Neuron (in vitro differentiated cells): Measurements from ENCODE around the gene SMIM20.

ENCODE experiments used
- H2AFZ ChIP-seq: one replicate; pipeline ENCODE4 v1.6.1; 2013; ENCODE audit warnings: low read depth, mild to moderate bottlenecking, inconsistent platforms, low read length, moderate library complexity
- H3K27me3 ChIP-seq: one replicate; pipeline ENCODE4 v1.6.1; 2013; ENCODE audit warnings: low read length; ENCODE audit not compliant: insufficient read depth
- H3K36me3 ChIP-seq: one replicate; pipeline ENCODE4 v1.6.1; 2013; ENCODE audit warnings: low read length; ENCODE audit not compliant: insufficient read depth
- H3K4me1 ChIP-seq: one replicate; pipeline ENCODE4 v1.6.1; 2013; ENCODE audit warnings: low read length; ENCODE audit not compliant: insufficient read depth
- H3K4me3 ChIP-seq: 2 replicates; pipeline ENCODE4 v1.5.1; 2013; ENCODE audit warnings: mild to moderate bottlenecking, low read length, moderate library complexity
- H3K9me3 ChIP-seq: one replicate; pipeline ENCODE4 v1.6.1; 2013; ENCODE audit warnings: low read length

SMIM20 gene

DNA sequence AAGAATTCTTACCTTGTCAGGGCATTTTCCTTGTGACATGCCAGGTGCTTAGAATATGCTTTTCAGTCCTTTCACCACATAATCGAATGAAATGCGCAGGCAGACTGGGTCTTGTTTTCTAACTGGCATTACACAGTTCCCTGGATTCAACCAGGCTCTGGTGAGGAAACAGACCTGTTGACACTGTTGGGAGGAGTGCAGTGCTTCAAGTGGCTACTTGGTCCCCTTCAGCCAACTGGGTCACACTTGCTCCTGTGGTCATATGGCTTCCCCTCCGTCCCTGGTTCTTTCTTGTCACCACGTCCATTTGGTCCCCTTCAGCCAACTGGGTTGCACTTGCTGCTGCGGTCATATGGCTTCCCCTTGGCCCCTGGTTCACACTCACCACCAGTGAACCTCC is 9.7 kb downstream of the SMIM20 start:
- Histone ChIP-seq H3K4me1 (no peaks in the 10 kb centered on the region), H3K27me3 (no peaks in the 10 kb centered on the region), H3K36me3 (no peaks in the 10 kb centered on the region)

DNA sequence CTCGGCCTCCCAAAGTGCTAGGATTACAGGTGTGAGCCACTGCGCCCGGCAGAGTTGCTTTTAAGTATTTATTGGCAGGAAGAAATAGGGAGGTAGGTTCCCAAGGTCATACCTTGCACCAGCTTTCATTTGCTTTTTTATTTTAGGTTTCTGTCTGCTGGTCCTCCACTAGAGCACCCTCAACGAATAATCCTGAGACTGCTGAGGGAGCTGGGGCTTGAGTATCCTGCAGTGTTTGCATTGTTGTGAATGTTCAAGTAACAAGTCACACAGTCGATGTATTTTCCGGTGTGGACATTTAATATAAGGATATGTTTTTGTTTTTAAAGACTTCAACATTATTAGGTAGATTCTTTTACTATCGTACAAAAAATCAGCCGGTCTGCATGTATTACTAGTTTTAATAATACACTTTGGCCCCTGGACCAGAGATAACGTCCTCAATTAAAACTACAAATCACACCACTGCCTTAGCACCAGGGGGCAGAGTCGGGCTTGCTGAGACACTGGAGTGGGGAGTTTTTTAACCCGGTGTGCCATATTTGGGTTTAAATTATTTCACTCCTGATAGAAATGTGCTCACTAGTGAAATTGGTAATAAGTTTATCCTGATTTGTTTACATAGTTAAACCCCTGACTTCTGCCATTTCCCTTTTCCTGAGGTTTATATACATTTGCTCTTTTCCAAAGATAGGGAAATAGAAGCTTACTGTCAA is 11.6 kb downstream of the SMIM20 start:
- Histone ChIP-seq H3K4me1 (no peaks in the 10 kb centered on the region), H2AFZ (no peak overlapping the region), H3K4me3 (no peak overlapping the region), H3K27me3 (no peaks in the 10 kb centered on the region), H3K9me3 (no peaks in the 10 kb centered on the region), H3K36me3 (peaks cover 6% of the 10 kb centered on the region)

More for the DNA sequence above, 9.7 kb downstream of the SMIM20 start:
- Histone ChIP-seq H3K4me3 (no peak overlapping the region), H3K9me3 (no peaks in the 10 kb centered on the region), H2AFZ (no peak overlapping the region)

DNA sequence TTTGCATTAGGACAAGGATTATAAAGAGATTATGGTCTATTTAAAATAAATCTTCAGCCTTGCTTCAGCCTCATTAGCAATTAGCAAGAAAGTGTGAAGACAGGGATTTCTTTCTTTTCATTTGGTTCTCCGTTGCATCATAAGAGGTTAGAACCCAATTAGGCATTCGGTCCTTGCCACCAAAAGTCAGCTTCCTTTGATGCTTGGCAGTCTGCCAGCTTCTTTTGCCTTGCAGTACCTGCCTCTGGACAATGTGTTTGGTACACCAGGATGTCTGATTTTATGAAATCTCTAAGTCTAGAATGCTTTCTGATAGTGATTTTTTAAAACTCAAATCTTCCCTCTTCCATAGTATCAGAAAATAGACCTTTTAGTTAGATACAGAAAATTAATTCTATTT is 12.4 kb downstream of the SMIM20 start:
- H3K4me3 ChIP-seq: no peak overlapping the region
- H3K27me3 ChIP-seq: no peaks in the 10 kb centered on the region
- peaks cover 6% of the 10 kb centered on the region for H3K36me3 ChIP-seq
- H3K9me3 ChIP-seq: no peaks in the 10 kb centered on the region
- H2AFZ ChIP-seq: no peak overlapping the region
- H3K4me1 ChIP-seq: no peaks in the 10 kb centered on the region

DNA sequence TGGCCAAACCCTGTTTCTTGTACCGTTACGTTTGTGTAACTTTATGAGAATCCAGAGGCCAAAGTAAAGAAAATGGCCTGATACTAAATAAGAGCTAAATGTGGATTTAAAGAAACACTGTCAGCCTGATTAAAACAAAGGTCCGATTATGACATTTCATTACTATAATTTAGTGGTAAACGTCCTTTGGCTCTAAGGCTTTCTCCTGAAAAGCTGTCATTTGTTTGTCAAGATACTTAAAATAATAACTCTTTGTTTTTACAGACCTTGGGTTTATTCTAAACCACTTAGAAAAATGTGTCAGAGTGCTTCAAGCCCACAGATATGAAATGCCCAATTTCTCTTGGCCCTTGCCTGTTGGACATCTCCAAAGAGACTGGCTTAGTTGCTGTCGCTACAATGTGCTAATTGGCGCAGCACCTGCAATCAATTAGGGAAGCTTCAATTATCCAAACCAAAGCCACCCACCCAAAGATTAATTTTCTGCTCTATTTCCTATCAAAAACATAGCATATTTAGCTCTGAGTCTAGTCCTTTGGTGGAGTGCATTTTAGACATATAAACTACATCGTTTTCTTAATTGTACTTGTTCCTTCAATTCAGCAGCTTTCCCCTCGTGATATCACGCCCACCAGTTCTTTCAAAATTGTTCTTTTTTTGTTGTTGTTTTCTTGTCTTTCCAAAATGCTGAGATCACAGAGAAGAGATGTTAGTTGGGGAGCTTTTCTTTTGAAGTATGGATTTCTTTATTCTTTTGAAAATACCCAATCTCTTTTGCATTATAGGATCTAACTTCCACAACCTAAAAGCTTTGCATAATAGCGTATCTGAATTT is 13.6 kb downstream of the SMIM20 start:
- Histone ChIP-seq H3K4me1 (no peaks in the 10 kb centered on the region), H3K27me3 (no peaks in the 10 kb centered on the region), H3K4me3 (no peak overlapping the region)

DNA sequence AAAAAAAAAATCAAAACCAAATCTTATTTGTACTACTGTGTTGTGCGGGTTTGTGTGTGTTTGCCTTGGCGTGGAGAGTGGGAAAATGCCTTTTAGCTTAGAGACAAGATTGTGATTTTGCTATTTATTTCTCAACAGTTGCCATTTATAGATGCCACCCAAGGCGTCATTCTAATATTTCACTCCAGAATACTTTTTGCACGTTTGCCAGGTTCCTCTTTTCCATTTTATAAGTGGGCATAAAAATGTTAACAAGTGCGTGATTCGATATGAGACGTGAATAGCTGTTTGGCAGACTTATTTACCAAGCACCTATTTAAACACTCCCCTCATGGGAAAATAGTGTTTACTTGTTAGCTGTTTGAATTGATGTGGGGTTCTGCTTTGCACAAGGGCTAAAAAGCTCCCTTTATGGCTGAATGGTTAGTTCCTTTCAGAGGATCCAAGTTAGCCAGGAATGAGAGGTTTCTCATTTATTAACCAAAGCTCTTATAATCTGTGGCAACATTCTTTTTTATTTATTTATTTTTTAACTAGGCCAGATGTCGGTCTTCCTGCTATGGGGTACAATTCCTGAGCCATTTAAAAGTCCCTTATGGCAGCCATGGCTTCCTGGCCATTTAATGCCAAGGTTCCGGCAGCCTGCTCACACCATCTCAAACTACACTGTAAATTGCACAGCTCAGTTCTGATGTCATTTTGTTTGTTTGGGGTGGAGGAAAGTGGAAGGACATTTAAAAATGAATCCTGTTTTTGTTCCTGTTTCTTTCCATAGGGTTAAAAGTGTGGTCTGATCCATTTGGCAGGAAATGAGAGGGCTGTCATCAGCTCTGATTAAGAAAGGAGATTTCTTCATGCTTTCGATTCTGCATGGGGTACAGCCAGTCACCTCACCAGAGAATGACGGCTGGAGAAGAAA is 14.6 kb downstream of the SMIM20 start:
- Histone ChIP-seq H3K4me3 (no peak overlapping the region), H3K36me3 (peaks cover 6% of the 10 kb centered on the region), H3K4me1 (no peaks in the 10 kb centered on the region), H2AFZ (no peak overlapping the region), H3K27me3 (no peaks in the 10 kb centered on the region), H3K9me3 (no peaks in the 10 kb centered on the region)

More for the DNA sequence above, 13.6 kb downstream of the SMIM20 start:
- H3K9me3 ChIP-seq: no peaks in the 10 kb centered on the region
- peaks cover 6% of the 10 kb centered on the region for H3K36me3 ChIP-seq
- H2AFZ ChIP-seq: no peak overlapping the region

DNA sequence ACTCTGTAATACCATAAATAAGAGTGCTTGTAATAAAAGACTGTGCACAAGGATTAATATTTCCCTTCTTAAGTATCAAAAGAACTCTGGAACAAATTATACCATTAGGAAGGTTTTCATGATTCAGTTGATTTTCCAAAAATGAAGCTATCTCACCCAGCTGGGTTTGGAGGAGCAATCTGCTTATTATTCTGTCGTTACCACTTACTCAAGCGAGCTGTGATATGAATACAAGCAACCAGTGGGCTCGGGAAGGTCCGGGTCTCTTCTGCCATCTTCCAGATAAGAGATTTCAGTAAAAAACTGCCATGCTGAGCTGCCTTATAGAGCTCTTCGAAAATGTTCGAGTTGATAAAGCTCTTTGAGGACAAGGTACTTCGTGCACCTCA is 15.3 kb downstream of the SMIM20 start:
- Histone ChIP-seq H3K4me3 (no peak overlapping the region), H3K4me1 (no peaks in the 10 kb centered on the region)

DNA sequence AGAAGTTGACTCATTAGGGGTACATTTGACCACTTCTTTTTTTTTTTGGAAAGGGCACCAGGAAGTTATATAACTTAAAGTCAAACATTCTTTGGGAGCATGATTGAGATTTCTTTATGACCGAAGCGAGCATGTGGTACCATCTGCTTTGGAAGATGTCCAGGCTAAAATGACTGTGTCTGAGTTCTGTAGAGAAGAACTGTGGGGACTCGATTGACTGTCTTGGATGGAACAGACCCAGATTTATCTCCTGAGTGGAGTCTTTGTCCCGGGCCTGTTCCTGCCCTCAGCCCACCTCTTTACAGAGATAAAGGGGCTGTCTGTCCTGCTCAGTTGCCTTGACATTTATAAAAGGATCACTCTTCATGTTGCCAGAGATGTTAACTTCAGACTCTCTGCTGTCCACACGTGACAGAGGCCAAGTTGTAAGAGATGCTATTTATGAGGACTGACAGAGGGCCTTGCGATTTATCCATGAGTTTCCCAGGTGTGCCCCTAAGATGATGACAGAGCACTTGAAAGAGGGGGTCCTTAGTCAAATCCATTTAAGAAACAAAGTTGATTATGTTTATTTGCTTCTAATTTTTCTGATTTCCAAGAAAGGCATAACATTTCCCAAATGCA is 16.8 kb downstream of the SMIM20 start:
- no peaks in the 10 kb centered on the region for H3K4me1 ChIP-seq
- H2AFZ ChIP-seq: no peak overlapping the region
- no peaks in the 10 kb centered on the region for H3K9me3 ChIP-seq
- H3K27me3 ChIP-seq: no peaks in the 10 kb centered on the region
- H3K4me3 ChIP-seq: no peak overlapping the region
- H3K36me3 ChIP-seq: peaks cover 6% of the 10 kb centered on the region

More for the DNA sequence above, 15.3 kb downstream of the SMIM20 start:
- peaks cover 6% of the 10 kb centered on the region for H3K36me3 ChIP-seq
- no peaks in the 10 kb centered on the region for H3K9me3 ChIP-seq
- no peaks in the 10 kb centered on the region for H3K27me3 ChIP-seq
- no peak overlapping the region for H2AFZ ChIP-seq

DNA sequence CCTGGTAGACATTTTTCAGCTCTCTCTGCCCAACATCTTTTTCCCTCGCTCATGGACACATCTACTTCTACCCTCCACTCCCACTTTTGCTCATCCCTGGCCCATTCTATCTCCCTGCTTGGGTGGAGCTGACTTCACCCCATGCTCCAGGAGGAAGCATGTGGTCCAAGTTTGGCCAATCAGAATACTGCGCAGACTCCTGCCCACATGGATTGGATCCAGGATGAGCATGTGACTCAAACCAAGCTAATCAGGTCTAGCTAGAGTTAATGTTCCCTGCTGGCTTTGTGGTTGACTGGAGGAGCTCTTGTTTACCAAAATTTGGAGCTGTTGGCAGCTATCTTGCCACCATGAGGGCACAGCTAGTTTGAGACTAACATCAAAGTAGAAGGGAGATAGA is 22.7 kb downstream of the SMIM20 start:
- H3K9me3 ChIP-seq: no peaks in the 10 kb centered on the region
- H3K4me1 ChIP-seq: no peaks in the 10 kb centered on the region
- H3K27me3 ChIP-seq: no peaks in the 10 kb centered on the region
- no peak overlapping the region for H3K4me3 ChIP-seq
- no peaks in the 10 kb centered on the region for H3K36me3 ChIP-seq
- no peak overlapping the region for H2AFZ ChIP-seq

DNA sequence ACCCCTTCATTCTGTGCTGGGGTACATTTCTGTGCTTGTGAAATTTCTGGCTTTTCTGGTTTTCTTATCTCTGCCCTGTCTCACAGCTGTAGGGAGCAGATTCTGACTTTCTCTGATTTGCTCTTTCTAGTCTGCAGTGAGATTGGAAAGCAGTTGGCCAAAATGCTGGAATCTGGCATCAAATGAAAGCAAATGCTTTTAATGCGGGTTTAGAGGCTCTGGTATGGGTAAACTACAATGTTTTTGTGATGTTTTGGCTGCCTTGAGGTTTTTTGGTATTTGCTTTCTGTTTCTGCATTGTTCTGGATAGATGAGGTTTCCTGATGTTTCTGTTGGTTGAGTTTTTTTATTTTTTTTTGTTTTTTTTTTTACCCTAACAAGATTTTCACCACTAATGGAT is 23.8 kb downstream of the SMIM20 start:
- Histone ChIP-seq H3K9me3 (no peaks in the 10 kb centered on the region), H2AFZ (no peak overlapping the region), H3K4me1 (no peaks in the 10 kb centered on the region), H3K36me3 (no peaks in the 10 kb centered on the region), H3K4me3 (no peak overlapping the region), H3K27me3 (no peaks in the 10 kb centered on the region)

DNA sequence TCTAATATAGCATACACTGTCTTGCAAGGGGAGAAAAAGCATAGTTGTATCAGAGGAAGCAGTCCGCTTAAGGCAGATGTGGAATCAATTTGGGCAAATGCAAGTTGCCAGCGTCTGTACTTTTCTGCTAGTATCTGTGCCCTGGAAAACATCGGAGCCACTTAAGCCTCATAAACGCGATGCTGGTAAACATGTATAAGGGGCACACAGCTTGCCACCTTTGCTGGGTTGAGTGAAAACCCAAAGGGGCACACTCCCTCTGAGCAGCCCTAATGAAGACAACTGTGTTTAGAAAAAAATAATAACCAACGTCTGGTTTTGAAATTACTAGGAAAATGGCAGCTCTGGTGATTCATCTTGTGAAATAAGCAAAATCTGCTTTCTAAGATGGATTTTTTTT is 24.3 kb downstream of the SMIM20 start:
- H3K9me3 ChIP-seq: no peaks in the 10 kb centered on the region
- H3K27me3 ChIP-seq: no peaks in the 10 kb centered on the region
- no peaks in the 10 kb centered on the region for H3K4me1 ChIP-seq
- no peaks in the 10 kb centered on the region for H3K36me3 ChIP-seq
- no peak overlapping the region for H2AFZ ChIP-seq
- H3K4me3 ChIP-seq: no peak overlapping the region

DNA sequence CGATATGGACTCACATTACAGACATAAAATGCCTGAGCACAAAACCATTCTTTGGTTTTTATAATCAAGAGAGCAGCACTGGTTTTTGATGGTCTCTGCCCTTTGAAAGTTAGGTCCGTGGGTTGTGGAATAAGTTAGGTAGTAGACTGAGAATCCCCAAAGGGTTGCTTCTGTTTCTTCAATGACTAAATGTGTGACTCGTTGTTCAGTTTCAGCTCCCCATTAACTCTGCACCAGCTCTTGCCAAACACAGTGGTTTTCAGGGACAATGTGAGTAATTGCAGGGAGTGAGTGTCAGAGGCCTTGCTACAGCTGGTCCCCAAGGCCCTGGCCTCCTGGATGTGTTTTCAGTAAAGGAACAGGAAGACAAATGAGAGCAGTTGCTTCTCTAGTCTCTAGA is 24.8 kb downstream of the SMIM20 start:
- Histone ChIP-seq H3K9me3 (no peaks in the 10 kb centered on the region), H3K27me3 (no peaks in the 10 kb centered on the region), H3K36me3 (no peaks in the 10 kb centered on the region), H2AFZ (no peak overlapping the region), H3K4me1 (no peaks in the 10 kb centered on the region), H3K4me3 (no peak overlapping the region)

DNA sequence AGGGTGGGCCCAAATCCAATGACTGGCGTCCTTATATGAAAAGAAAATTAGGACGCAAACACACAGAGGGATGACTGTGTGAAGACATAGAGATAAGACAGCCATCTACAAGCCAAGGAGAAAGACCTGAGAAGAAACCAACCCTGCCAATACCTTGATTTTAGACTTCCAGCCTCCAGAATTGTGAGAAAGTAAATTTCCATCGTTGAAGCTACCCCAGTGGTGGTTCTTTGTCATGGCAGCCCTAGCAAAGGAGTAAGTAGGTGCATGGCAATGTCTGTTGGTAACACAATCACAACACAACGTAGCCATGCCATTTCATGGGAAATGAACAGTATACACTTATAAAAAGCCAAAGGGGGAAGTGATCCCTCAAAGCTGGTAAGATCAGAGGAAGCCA is 25.3 kb downstream of the SMIM20 start:
- Histone ChIP-seq H3K4me3 (no peak overlapping the region), H3K27me3 (no peaks in the 10 kb centered on the region), H3K36me3 (no peaks in the 10 kb centered on the region), H3K9me3 (no peaks in the 10 kb centered on the region), H3K4me1 (no peaks in the 10 kb centered on the region), H2AFZ (no peak overlapping the region)
